Measurements from ENCODE around the gene SMIM32. TPM values are rescaled to one million over a fixed set of nuclear protein-coding genes. Genes with fewer than 3 reads are reported as not detected.

SMIM32 gene
- total RNA-seq, 2 donors from 2014 or later, result 0.36 to 1.9 TPM

- H3K4me3 ChIP-seq, result no peak overlapping the region
- H3K9me3 ChIP-seq, result no peaks in the 10 kb centered on the region
- no peaks in the 10 kb centered on the region for H3K27me3 ChIP-seq (replicated peaks; ENCODE audit: insufficient read depth)
- intact Hi-C loops (cut with DNase I), result no loop called here
- no peaks in the 10 kb centered on the region for H3K36me3 ChIP-seq
- 94% methylated on average over 8 of the region's 8 CpGs for WGBS
- H3K4me1 ChIP-seq (replicated peaks), result no peaks in the 10 kb centered on the region
- no peak for DNase-seq (ENCODE audit: low spot score)
- no peak for TF ChIP-seq POLR2A (IDR thresholded peaks at IDR 0.05)
- no peak for TF ChIP-seq POLR2AphosphoS5 (IDR thresholded peaks at IDR 0.05)
- no peak for TF ChIP-seq CTCF (IDR thresholded peaks at IDR 0.05)
- H3K27ac ChIP-seq, result no peak overlapping the region
These were observed 12.2 kb upstream of the SMIM32 start for GRCh38 chr5:136205061-136205702.

GRCh38 chr5:136203303-136203922 is 10.5 kb upstream of the SMIM32 start:
- Histone ChIP-seq H3K9me3 (no peaks in the 10 kb centered on the region), H3K27ac (no peak overlapping the region), H3K4me3 (no peak overlapping the region), H3K4me1 (replicated peaks) (no peaks in the 10 kb centered on the region), H3K27me3 (replicated peaks; ENCODE audit: insufficient read depth) (no peaks in the 10 kb centered on the region), H3K36me3 (no peaks in the 10 kb centered on the region)
- intact Hi-C loops (cut with DNase I), result no loop called here
- TF ChIP-seq POLR2A (IDR thresholded peaks at IDR 0.05) (no peak), POLR2AphosphoS5 (IDR thresholded peaks at IDR 0.05) (no peak), CTCF (IDR thresholded peaks at IDR 0.05) (no peak)
- 93% methylated on average over 6 of the region's 6 CpGs for WGBS
- DNase-seq (ENCODE audit: low spot score), result no peak

- DNase-seq (ENCODE audit: low spot score), result no peak
- intact Hi-C loops (cut with DNase I), result no loop called here
These were observed 9.7 kb upstream of the SMIM32 start for GRCh38 chr5:136202469-136203205.

GRCh38 chr5:136201870-136202269 is 8.9 kb upstream of the SMIM32 start:
- H3K4me1 ChIP-seq (replicated peaks), result no peaks in the 10 kb centered on the region
- TF ChIP-seq POLR2AphosphoS5 (IDR thresholded peaks at IDR 0.05), result no peak
- TF ChIP-seq CTCF (IDR thresholded peaks at IDR 0.05), result no peak
- TF ChIP-seq POLR2A (IDR thresholded peaks at IDR 0.05), result no peak
- H3K27me3 ChIP-seq (replicated peaks; ENCODE audit: insufficient read depth), result no peaks in the 10 kb centered on the region
- intact Hi-C loops (cut with DNase I), result no loop called here
- H3K27ac ChIP-seq, result no peak overlapping the region
- DNase-seq (ENCODE audit: low spot score), result no peak
- H3K36me3 ChIP-seq, result no peaks in the 10 kb centered on the region
- no peaks in the 10 kb centered on the region for H3K9me3 ChIP-seq
- H3K4me3 ChIP-seq, result no peak overlapping the region
- WGBS, result 82% methylated on average over 4 of the region's 4 CpGs

More at GRCh38 chr5:136202469-136203205, 9.7 kb upstream of the SMIM32 start:
- Histone ChIP-seq H3K9me3 (no peaks in the 10 kb centered on the region), H3K4me1 (replicated peaks) (no peaks in the 10 kb centered on the region), H3K36me3 (no peaks in the 10 kb centered on the region), H3K4me3 (no peak overlapping the region), H3K27me3 (replicated peaks; ENCODE audit: insufficient read depth) (no peaks in the 10 kb centered on the region), H3K27ac (no peak overlapping the region)
- WGBS, result 30% methylated on average over 13 of the region's 13 CpGs
- TF ChIP-seq POLR2A (IDR thresholded peaks at IDR 0.05), result no peak
- no peak for TF ChIP-seq POLR2AphosphoS5 (IDR thresholded peaks at IDR 0.05)
- TF ChIP-seq CTCF (IDR thresholded peaks at IDR 0.05), result no peak

Data from prostate gland (tissue), 2 donors.